AML-193 (cell line): Measurements from ENCODE around the gene GTSF1L.

Experiments used
- DNase-seq, 2 experiments: peaks; one replicate each; lab custom pipeline; 2025; lab: John Stamatoyannopoulos, UW

The GTSF1L gene

DNA sequence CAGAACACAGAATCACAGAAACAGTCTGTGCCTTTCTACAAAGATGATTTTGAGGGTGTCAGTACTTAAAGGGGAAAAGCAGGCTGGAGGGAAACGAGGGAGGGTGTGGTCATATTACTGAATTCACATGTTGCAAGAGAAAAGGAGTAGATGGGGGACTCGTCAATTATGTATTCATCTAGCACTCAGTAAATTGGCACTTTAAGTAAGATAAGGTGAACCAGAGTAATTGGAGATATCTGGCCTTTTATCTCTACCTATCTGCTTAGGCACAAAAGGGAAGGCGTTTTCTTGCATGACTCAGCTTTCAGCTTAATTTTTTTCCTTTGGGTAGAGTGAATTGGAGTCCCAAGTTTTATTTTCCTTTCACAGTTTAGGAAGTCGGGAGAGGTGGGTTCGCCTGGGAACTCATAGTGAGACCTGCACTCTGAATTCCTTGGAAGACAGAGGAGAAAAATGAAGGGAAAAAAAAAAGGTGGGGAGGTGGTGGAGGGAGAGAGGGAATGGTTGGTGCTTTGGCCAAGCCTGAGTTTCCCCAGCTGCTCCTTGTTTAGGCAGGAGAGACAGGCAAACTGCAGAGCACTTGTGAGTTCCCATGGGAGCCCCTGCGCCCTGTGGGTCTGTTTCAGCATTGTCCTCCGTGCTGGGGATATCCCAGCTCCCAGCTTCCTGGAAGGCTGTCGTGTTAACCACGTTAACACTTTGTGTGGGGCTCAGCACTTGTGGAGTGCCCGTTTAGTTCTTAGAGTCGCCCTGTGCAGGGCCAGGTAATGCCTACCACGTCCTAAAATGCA, 19.7 kb upstream of the GTSF1L start:
- DNase-seq = no peak

GRCh38 chr20:43744966-43745730, 18.3 kb upstream of the GTSF1L start:
- DNase-seq = peak; percentile 54 to 55

GRCh38 chr20:43744151-43744611, 17.4 kb upstream of the GTSF1L start:
- DNase-seq = no peak

- DNase-seq = no peak
Measured at GRCh38 chr20:43740642-43741041, 13.8 kb upstream of the GTSF1L start.

DNA sequence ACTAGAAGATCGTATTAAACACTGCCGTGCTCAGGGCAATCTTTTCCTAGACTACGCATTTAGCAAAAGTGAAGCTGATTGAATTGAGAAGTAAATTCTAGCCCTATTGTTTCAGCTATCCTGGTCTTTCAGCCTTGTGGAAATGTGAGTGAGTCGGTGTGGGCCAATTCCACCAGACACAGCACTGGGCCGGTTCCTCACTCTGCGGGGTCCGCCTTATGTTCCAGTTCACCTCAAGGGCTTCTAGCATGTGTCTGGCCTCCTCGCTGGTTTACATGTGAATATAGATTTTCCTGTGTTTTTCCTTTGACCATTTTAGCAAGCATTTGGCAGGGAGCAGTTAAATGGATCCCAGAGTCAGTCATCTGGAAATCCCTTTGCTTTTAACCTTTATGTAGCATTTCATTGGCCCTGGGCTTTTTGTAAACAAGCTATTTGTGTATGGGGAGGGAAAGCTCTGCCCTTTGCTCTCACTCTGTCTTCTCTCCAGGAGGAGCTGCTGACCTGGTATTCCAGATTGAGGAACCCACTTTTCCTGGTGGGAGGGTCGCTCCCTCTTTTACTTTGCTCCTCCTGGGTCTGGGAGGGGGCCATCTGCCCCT, 12.4 kb upstream of the GTSF1L start:
- no peak for DNase-seq

DNA sequence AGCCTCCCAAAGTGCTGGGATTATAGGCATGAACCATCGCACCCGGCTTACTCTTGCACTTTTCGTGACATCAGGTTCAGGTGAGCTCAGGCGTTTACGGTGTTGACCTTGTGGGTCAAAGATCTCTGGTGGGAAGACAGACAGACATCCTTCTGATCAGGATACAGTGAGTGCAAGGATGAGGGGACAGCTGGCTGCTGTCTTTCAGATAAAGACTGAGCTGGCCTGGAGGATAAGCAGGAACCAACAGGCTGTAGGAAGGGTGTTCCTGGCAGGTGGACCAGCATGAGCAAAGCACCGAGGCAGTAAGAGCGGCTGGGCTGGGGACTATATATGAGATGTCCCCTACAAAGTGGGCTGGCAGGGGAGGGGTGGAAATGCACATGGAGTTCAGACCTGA, 11.1 kb upstream of the GTSF1L start:
- DNase-seq = no peak

GRCh38 chr20:43736588-43737158, 9.9 kb upstream of the GTSF1L start:
- no peak for DNase-seq

DNA sequence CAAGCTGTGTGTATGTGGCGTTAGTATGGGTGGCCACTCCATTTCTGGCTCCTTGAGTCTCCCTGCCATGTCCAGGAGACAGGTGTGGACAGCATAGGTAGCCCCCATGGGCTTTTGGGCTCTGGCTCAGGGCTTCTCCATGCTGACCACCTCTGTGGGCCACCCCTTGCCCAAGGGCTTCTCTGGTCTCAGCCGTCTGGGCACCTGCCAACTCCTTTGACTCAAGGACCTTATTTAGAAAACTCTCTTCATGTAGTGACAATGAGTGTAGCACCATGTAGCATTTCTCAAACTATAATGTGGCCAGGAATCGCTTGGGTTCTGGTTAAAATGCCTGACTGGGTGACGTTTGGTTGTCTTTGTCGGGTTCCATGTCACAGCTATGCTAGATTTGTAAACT, 5.1 kb upstream of the GTSF1L start:
- DNase-seq = no peak

GRCh38 chr20:43731469-43731868, 4.7 kb upstream of the GTSF1L start:
- DNase-seq = no peak

- no peak for DNase-seq
Measured at GRCh38 chr20:43728686-43729255, 2.0 kb upstream of the GTSF1L start.

GRCh38 chr20:43727980-43728590, 1.3 kb upstream of the GTSF1L start:
- no peak for DNase-seq

GRCh38 chr20:43726333-43726732, 469 bp downstream of the GTSF1L start:
- no peak for DNase-seq

DNA sequence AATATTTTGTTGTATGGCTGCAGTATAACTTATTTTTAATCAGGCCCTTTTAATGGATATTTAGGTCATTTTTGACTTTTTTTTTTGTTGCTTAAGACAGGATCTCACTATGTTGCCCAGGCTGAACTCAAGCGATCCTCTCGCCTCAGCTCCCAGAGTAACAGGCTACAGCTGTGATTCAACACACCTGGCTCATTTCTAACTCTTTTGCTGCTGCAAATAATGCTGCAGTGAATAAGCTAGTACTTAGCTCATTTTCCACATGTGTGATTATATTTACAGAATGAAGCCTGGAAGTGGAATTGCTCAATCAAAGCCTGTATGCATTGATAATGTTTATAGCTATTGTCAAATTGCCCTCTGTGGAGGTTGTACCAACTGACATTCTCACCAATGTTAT, 1.1 kb downstream of the GTSF1L start:
- DNase-seq = no peak

- no peak for DNase-seq
Measured at GRCh38 chr20:43724383-43724782, 2.4 kb downstream of the GTSF1L start.

GRCh38 chr20:43723735-43724134, 3.1 kb downstream of the GTSF1L start:
- DNase-seq = no peak

DNA sequence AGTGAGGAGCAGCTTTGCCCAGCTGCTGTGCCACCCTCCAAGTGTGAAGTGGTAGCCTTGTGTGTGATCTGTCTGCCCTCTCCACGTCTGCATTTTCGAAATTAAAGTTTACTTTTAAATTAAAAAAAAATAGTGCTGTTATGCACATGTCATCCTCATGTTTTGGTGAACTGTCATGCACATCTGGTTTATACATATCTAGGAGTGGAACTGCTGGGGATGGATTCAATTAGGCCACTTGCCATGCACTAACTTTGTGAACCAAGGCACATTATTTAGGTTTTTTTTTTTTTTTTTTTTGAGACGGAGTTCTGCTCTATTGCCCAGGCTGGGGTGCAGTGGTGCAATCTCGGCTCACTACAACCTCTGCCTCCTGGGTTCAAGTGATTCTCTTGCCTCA, 3.6 kb downstream of the GTSF1L start:
- DNase-seq = no peak

DNA sequence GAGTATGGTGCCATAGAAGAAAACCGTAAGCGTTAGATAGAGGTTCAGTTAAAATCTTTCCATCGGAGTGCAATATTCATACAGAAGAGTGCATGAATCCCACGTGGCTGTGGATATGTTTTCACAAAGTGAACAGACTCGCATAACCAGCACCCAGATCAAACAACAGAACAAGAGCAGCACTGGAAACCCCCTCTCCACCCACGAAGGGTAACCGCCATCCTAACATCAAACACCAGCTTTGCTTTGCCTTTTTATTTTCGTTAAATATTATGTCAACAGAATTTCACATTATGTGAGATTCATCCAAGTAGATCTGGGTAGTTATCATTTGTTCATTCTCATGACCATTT, 4.7 kb downstream of the GTSF1L start:
- DNase-seq = no peak

- no peak for DNase-seq
Measured at GRCh38 chr20:43721429-43722152, 5.2 kb downstream of the GTSF1L start.

DNA sequence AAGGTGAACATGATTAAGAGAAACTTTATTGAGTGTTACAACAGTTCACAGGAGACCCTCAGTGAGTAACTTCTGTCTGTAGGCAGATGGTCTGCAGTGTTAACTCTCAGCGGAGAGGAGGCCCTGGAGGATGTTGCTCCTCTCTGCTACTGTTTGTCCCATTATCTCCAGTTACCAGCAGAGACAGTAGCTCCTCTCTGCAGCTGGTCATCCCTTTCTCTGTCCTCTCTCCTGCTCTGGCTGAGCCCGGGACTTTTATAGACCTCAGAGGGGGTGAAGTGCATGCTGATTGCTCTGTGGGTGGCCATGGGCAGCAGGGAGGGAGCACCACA, 5.7 kb downstream of the GTSF1L start:
- no peak for DNase-seq

DNA sequence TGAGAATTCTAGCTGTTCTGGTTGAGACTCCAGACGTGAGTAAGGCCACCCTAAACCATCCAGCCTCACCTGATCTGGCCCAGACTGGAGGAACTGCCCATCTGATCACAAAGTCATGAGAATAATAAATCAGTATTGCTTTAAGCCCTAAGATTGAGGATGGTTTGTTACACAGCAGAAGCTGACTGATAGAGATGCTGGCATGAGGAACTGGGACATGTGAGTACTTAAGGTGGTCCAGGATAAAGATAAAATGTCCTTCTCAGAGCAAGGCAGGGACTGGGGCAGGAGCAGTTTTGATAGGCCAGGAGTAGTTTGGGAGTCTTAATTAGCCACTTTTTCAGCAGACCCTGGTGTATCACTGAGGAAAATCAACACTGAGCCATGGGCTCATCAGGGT, 6.8 kb downstream of the GTSF1L start:
- no peak for DNase-seq

DNA sequence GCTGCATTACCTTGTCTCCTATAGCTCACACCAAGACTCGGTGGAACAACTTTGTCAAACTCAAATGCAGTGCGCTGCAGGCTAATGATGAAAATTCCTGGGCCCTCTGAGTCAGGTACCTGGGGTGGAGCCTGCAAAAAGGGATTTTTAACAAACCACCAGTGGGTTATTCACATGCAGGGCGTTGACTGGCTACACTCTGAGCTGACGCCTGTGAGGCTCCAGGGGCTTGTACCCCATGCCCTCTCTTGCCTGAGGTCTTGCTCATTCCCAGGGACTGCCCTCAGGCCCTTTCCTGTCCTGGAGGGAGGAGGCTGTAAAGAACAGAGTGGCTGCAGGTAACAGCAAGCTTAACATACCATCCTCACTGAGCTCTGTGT, 9.2 kb downstream of the GTSF1L start:
- DNase-seq = no peak
